GM18909 (cell line): ENCODE measurements around the gene FAM107B.
A peak's percentile ranks its signal among the peaks of the same experiment; 100 is the strongest.

Experiments used
- ATAC-seq: cut with Tn5 transposase; IDR thresholded peaks from one replicate; pipeline ENCODE4 v1.9.1; 2021; ENCODE audit warnings: mild to moderate bottlenecking; ENCODE audit not compliant: unreplicated experiment, poor library complexity

The FAM107B gene

DNA sequence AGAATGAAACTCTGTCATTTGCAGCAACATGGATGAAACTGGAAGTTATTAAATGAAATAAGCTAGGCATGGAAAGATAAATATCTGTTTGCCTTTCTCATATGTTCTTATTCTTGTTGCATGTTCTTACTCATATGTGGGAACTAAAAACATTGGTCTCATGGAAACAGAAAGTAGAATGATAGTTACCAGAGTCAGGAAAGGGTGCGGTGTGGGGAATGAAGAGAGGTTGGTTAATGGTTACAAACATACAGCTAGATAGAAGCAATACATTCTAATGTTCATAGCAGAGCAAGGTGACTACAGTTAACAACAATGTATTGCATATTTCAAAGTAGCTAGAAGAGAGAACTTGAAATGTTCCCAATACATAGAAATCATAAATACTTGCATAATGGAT lies 105.1 kb downstream of the FAM107B start:
- ATAC-seq, result no peak

DNA sequence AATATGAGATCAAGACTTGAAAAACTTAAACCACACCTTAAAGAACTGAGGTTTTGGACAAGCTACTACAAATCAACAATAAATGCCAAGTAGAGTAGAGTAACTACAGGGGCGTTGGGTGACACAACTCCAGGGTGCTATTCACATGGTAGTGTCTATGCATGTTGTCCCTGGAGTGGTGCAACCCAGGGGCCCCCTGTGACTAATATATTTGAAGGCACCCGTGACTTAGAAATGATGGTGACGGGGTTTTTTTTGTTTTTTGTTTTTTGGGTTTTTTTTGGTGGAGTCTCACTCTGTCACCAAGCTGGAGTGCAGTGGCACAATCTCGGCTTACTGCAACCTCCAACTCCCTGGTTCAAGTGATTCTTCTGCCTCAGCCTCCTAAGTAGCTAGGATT lies 106.9 kb downstream of the FAM107B start:
- ATAC-seq, result no peak

DNA sequence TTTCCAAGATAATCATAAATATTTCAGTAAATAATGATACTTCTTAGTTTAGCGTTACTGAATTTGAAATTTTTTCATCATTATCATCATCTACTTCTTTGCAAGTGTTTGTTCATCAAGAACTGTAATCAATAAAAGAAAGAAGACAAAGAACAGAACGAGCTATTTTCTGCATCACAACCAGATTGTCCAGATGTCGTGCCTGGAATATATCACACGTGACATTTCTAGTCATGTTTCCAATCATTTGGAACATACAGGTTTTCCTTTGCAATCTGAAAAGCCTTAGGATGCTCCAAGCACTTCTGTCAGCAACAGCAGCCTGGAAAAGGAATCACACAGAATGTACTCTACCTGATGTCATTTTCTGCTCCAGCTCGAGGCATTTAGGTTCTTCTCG lies 107.4 kb downstream of the FAM107B start:
- ATAC-seq, result no peak

DNA sequence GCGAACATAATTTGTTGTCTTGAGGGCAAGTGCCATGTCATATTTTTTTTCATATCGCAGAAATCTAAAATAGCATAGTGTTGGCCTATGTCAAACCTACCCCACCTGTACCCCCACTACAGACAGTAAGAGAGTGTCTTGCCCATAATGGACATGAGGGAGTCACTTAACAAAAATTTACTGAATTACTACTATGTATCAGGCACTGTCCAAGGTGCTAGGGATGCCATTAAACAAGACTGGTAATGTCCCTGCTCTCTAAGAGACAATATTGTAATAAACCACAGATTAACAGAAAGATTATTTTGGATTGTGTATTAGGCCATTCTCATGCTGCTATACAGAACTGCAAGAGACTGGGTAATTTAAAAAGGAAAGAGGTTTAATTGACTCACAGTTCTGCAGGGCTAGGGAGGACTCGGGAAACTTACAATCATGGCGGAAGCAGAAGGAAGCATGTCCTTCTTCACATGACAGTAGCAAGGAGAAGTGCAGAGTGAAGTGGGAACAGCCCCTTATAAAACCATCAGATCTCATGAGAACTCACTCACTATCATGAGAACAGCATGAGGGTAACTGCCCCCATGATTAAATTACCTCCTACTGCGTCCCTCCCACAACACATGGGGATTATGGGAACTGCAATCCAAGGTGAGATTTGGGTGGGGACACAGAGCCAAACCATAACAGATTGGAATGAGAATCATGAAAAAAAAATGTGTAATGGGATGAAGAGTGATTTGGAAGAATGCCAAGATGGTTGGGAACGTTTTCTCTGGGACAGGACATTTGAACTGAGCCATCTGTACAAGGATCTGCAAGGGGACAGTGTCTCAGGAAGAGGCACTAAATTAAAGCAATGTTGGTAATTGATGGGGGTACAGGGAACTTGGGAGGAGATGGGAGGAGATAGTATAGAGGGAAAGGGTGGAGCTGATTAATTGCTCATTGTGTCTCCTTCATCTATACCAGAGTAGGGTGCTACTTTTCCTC lies 108.5 kb downstream of the FAM107B start:
- no peak for ATAC-seq

DNA sequence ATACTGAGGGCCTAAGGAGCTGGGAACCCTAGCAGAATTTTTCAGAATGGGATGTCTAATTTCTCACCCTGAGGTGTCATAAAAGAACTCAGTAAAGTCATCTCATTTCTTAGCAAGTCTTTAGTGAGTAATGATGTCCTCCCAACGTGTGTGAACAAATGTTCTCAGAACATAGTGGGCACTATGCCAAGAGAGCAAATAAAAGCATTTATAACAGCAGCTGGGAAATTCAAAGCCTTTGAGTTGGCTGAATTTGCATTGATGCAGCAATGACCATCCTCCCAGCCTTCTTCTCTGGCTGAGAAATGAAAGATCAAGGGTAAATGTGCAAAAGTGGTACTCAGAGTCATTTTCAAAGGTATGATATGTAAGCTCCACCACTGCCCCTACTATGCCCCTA lies 109.4 kb downstream of the FAM107B start:
- ATAC-seq, result no peak

DNA sequence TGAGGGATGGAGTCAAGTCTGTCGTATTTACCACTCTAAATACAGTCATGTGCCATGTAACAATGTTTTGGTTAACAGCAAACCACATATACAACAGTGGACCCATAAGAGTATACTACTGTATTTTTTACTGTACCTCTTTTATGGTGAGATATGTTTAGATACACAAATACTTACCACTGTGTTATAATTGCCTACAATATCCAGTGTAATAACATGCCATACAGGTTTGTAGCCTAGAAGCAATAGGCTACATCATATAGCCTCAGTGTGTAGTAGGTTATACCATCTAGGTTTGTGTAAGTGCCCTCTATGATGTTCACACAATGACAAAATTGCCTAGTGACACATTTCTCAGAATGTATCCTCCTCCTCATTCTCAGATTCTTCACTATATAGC lies 110.4 kb downstream of the FAM107B start:
- ATAC-seq, result no peak

DNA sequence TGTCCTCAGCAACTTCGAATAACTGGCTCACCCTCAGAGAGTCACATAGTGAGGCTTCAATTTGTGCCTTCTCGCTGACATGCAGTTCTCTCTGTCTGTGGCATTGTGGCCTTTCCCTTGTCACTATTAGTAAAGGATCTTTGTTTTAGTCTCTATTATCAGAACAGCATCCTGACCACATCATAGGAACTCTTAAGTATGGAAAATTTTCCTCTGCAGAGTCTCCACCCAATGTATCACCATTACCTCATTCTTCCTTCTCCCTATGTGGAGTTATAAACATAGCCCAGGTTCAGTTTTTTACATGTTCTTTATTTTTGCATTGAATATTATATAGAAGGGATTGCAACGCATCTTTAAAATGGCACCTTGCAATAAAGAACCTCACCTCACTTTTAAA lies 112.9 kb downstream of the FAM107B start:
- no peak for ATAC-seq

DNA sequence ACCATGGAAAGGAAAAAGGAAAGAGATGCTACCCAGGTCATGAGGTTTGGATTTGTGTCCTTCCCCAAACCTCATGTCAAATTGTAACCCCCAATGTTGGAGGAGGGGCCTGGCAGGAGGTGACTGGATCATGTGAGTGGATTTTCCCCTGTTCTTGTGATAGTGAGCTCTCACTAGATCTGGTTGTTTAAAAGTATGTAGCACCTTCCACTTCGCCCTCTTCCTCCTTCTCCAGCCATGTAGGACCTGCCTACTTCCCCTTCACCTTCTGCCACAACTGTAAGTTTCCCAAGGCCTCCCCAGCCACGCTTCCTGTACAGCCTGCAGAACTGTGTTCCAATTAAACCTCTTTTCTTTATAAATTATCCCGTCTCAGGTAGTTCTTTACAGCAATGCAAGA lies 113.9 kb downstream of the FAM107B start:
- no peak for ATAC-seq

DNA sequence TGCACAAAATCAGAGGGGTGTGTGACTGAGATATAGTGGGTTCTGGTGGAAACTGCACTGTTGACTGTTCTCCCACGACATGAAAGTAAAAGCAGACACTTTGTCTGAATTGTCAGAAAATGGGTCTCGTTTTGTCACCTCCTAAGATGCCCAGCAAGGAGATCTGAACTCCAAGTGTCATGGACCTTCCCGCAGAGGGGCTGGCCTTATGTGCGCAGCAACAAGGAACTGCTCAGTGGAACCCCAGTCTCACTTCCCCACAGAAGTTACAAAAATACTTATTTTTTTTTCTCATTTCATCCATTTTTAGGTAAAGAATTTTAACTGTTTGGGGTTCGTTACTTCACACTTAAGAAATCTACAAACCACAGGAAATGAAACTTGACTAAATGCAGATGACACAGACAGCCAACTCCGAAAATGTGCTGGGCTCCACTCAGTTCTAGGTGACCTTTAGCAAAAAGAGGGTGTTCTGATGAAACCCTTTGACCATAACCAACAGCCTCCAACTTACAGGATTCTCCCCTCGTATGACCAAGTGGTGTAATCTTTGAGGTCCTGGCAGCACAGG lies 115.0 kb downstream of the FAM107B start:
- peak; percentile 88 for ATAC-seq

DNA sequence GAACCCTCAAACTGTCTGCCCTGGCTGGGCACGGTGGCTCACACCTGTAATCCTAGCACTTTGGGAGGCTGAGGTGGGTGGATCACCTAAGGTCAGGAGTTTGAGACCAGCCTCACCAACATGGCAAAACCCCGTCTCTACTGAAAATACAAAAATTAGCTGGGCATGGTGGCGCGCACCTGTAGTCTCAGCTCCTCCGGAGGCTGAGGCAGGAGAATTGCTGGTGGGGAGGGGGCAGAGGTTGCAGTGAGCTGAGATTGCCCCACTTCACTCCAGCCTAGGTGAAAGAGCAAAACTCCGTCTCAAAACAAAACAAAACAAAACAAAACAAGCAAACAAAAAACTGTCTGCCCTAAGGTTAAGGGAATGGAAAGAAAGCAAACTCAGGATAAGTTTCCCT lies 115.6 kb downstream of the FAM107B start:
- ATAC-seq, result peak; percentile 1

DNA sequence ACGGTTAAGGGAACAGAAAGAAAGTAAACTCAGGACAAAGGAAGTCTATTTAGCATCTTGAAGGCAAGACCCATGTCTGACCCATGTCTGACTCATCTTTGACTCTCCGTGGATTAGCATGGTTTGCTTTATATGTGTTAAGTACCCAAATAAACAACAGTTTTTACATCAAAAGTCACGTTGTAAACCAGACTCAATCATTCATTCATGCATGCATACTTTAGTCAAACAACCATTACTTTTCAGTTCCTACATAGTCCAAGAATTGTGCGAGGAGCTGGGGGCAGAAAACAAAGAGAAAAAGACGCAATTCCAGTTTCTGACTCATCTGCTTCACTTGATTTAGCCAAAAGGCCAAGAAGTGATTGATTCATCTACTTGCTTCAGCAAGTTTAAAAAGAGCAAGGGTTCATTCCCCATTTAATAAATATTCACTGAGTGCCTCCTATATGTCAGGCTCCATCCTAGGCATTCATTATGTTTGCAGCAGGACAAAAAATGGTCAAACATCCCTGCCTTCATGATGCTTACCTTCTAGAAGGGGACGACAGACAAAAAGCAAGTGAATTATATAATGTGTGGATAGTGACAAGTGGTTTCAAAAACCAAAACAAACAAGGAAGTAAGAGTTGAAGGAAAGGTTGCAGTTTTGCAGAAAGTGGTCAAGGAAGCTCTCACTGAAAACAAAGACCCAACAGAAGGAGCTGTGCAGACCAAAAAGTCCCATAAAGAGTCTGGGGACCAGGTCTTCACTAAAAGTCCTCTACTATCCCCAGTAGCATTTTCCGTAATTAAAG lies 116.2 kb downstream of the FAM107B start:
- ATAC-seq, result no peak

DNA sequence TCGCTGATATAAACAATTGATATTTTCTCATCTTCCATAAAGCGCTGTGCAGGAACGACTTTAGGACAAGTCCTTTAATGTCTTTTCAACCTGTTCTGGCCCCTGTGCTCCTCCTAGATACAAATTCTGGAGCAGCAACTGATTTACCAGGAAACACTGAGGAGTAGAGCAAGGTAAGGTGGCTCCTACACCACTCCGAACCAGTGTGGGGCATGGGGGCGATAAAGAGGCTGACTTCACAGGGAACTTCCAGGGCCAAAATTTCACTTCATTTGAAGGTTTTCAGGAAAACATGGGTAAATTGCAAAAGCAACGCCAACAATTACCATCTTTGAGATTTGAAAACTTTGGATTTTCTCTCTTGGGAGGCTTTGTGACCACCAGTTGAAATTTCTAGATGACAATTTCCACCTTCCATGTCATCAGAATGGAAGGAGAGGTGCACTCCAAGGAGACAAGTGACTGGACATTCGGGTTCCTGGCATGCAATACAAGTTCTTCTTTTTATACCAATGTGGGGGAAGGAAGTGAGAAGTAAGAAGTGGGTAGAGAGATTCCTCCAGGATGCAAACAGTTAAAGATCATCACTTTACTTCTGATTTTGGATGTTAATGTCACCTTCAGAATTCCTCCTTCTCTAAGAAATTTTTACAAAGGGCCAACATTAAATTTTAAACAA lies 118.5 kb downstream of the FAM107B start:
- ATAC-seq, result no peak

DNA sequence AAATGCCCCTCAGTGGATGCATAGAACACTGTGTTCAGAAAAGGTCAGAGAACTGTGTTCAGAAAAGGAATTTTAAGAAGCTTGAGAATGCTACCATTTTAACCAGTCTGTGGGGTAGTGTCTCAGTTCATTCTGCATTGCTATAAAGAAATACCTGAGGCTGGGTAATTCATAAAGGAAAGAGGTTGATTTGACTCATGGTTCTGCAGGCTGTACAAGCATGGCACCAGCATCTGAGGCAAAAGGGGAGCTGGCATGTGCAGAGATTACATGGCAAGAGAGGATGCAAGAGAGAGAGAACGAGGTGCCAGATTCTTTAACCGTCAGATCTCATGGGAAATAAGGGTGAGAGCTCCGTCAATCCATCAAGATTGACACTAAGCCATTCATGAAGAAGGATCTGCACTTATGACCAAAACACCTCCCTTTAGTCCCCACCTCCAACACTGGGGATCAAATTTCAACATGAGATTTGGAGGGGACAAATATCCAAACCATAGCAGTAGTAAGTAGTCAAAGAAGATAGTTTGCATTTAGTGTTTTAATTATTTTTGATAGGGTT lies 119.8 kb downstream of the FAM107B start:
- ATAC-seq, result no peak

DNA sequence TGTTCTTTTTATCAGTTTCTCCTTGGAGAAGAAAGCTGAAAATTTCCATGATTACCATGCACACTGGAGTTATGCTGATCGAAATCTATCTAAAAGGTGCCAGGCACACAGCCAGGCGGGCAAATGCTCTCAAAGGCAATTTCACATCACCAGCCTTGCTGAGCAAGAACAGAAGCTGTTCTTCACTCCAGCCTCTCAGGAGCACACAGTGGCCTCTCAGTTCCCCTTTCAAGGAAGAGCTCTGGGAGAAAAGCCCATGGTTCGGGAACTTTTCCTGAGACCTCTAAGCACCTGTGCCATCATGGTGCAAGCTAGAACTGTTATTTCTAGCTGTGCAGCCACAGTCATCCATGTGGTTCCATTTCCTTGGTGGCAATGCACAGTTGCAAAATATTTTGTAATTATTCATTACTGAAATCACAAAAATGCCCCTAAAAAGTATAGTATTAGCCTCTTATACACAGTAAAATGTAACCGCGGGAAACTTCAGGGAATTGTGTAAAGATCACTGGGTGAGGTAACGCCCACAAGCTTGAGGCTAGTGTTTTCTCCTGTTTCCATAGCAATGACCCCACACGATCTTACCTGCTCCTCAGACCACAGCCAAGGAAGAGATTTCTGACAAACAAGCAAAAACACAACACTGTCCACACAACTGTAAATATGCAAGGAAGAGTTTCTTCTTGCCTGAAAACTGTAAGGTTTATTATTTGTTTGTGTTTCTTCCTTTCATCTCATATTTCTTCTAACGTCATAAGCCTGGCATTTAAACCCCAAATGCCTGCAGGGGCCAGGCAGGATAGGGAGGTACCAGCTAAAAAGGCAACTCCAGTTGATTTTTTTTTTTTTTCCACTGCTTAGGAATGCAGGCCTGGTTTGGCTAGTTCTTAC lies 121.2 kb downstream of the FAM107B start:
- ATAC-seq, result no peak

DNA sequence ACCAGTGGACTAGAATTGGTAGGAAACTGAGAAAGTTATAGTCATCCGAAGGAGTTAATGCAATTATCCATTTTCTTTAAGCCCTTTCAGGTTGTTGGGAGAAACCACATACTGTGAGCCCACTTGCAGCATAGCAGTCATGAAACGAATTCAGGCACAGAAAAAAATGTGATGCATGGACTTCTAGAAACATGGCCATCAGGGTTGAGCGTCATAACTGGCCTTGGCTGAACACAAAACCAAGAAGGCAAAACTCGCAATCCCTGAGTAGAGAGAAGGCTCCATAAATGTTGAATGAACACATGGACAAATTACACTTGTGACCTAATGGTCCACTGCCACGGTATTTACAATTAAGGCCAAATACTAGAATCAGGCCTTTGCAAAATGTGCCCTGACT lies 121.9 kb downstream of the FAM107B start:
- no peak for ATAC-seq

DNA sequence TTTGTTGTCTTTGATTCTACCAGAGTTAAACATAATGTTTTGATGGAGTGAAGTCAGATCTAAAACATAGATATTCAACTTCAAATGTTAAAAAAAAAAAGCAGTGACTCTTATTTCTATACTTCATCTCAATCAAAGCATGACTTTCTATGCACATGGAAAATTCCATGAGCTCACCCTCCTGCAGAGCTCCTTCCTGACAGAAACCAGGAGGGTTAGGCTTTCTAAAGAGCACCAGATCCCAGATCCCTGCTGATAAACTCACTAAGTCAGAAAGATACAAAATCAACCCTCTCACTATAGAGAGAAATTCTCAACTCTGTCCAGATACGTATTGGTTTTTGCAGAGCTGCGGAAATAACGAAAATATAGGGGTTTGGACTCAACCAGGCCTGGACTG lies 122.6 kb downstream of the FAM107B start:
- ATAC-seq, result no peak

DNA sequence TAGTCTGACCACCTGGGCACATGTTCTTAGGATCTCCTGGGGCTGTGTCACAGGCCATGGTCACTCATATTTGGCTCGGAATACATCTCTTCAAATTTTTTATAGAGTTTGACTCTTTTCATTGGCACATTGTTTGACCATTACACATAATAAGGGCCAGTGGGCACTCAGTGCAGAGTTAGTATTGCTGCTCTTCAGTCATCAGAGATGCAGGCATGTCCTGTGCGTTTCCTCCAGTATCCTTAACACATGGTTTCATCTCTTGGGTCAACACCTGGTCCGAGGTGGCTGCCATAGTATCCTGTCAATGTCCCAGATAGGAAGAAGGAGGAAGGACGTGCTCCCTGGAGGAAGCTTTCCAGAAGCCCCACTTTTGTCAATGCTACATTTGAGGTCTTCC lies 125.0 kb downstream of the FAM107B start:
- ATAC-seq, result no peak

DNA sequence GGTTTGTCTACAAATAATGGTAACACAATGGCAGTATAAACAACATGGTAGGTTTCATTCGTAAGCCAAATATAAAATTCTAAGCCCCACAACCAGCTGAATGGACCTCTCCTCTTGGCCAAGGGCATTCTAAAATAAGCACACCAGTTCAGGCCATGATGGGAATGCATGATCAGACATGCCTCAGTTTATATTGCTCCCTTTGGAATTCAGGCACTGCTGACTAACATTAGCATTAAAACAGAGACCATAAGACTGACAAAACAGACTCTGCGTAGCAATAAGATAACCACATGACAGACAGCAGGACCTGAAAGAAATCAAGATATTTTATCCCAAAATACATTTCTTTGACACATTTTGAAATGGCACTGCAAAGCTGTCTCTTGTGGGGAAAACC lies 125.8 kb downstream of the FAM107B start:
- no peak for ATAC-seq
